CD4-positive, alpha-beta memory T cell (primary cell): ENCODE data around the gene ESYT2. TPM values are rescaled to one million over a fixed set of nuclear protein-coding genes. Genes with fewer than 3 reads are reported as not detected.
A peak's percentile ranks its signal among the peaks of the same experiment; 100 is the strongest.

Experiments
- CTCF ChIA-PET: fragments of 350-600 bp; sonication (Branson Sonifier 250); formaldehyde crosslinking; loops from one replicate; lab custom pipeline; 2021; ENCODE audit warnings: inconsistent platforms; ENCODE audit not compliant: partially characterized antibody; lab: Charles Lee
- POLR2A ChIA-PET: fragments of 350-600 bp; sonication (Branson Sonifier 250); formaldehyde crosslinking; loops from one replicate; lab custom pipeline; 2021; ENCODE audit not compliant: partially characterized antibody; lab: Charles Lee
- DNase-seq, 5 donors: peaks; one replicate each; pipeline versions ENCODE4 v3.0.0 to v3.0.0-alpha.2; 2020 to 2022; ENCODE audit warnings: mixed read lengths in 1 of 5
- H3K27ac ChIP-seq: one replicate; pipeline ENCODE4 v1.7.0; 2013; ENCODE audit warnings: low read depth, low read length
- H3K27me3 ChIP-seq: 2 replicates; pipeline ENCODE4 v1.7.0; 2013; ENCODE audit warnings: mild to moderate bottlenecking, low read length, moderate library complexity; ENCODE audit not compliant: insufficient read depth
- H3K36me3 ChIP-seq: 2 replicates; pipeline ENCODE4 v1.7.0; 2013; ENCODE audit warnings: mild to moderate bottlenecking, low read length, moderate library complexity; ENCODE audit not compliant: insufficient read depth
- H3K4me1 ChIP-seq: 2 replicates; pipeline ENCODE4 v1.7.0; 2013; ENCODE audit warnings: mild to moderate bottlenecking, low read length, moderate library complexity; ENCODE audit not compliant: insufficient read depth
- H3K4me3 ChIP-seq, 2 donors: one replicate each; pipeline ENCODE4 v1.7.0; 2013; ENCODE audit warnings: low read length in 2 of 2, mild to moderate bottlenecking in 1 of 2
- H3K9me3 ChIP-seq, 2 donors: one replicate each; pipeline ENCODE4 v1.7.0; 2013; ENCODE audit warnings: low read length in 2 of 2, control low read depth in 1 of 2; ENCODE audit not compliant: control insufficient read depth in 1 of 2
- H3K27ac Mint-ChIP-seq, 7 donors: one replicate each; pipeline ENCODE4 v1.8.0; 2020 to 2021; ENCODE audit warnings: mixed read lengths in 7 of 7, mild to moderate bottlenecking in 6 of 7, inconsistent platforms in 3 of 7, moderate library complexity in 3 of 7
- H3K27me3 Mint-ChIP-seq, 2 donors: one replicate each; pipeline ENCODE4 v1.8.0; 2020 to 2021; ENCODE audit warnings: mixed read lengths in 2 of 2
- H3K36me3 Mint-ChIP-seq, 2 donors: one replicate each; pipeline ENCODE4 v1.8.0; 2020 to 2021; ENCODE audit warnings: mixed read lengths in 2 of 2, inconsistent platforms in 1 of 2, mild to moderate bottlenecking in 1 of 2
- H3K4me1 Mint-ChIP-seq, 4 donors: one replicate each; pipeline ENCODE4 v1.8.0; 2020 to 2021; ENCODE audit warnings: mixed read lengths in 4 of 4, mild to moderate bottlenecking in 1 of 4
- H3K4me3 Mint-ChIP-seq, 8 donors: one replicate each; pipeline ENCODE4 v1.8.0; 2020 to 2021; ENCODE audit warnings: mixed read lengths in 8 of 8, mild to moderate bottlenecking in 7 of 8, moderate library complexity in 6 of 8, inconsistent platforms in 3 of 8
- H3K9me3 Mint-ChIP-seq, 8 donors: one replicate each; pipeline ENCODE4 v1.8.0; 2020 to 2021; ENCODE audit warnings: mixed read lengths in 8 of 8, mild to moderate bottlenecking in 5 of 8, inconsistent platforms in 3 of 8, moderate library complexity in 1 of 8
- intact Hi-C: fragments of 100-400 bp; cut with micrococcal nuclease; formaldehyde crosslinking; loops from one replicate; pipeline ENCODE4 v1.15.1; 2023
- polyA plus RNA-seq, 2 donors: library from polyadenylated mRNA; unstranded; fragments of 300-500 nt; fragmentation: Illumina TruSeq; gene quantifications; one replicate each; pipeline ENCODE4 v1.2.3, GENCODE V29; 2021
- total RNA-seq, 2 experiments: library from RNA; stranded (reverse); gene quantifications; one replicate each; pipeline ENCODE4 v1.2.3, GENCODE V29; 2021

The ESYT2 gene
- total and polyA plus RNA-seq, 4 experiments from 2014 or later: 52.3 to 116 (median 106) TPM

- no peaks in the 10 kb centered on the region for H3K27me3 Mint-ChIP-seq
- no peak overlapping the region for H3K4me3 Mint-ChIP-seq
- ChIA-PET POLR2A (interaction anchor here (1.8 kb wide), 1 partner anchor 27 kb away, joined by 7 read pairs; the partner anchor contains the start of gene NCAPG2), CTCF (interaction anchor here (1.3 to 2.1 kb wide), 3 partner anchors 29 to 244 kb away, joined by 3 to 6 read pairs (median 3); no protein-coding TSS in a partner anchor)
- Histone ChIP-seq H3K4me1 (no peaks in the 10 kb centered on the region), H3K27ac (no peak overlapping the region), H3K36me3 (peaks cover 51% of the 10 kb centered on the region), H3K9me3 (no peaks in the 10 kb centered on the region), H3K4me3 (no peak overlapping the region), H3K27me3 (no peaks in the 10 kb centered on the region)
- H3K27ac Mint-ChIP-seq: peak overlapping the region in 1 of 7 donors; percentile 29
- H3K9me3 Mint-ChIP-seq: no peaks in the 10 kb centered on the region
- peaks cover 0 to 7% (median 2%) of the 10 kb centered on the region in 4 donors for H3K4me1 Mint-ChIP-seq
- no peak for DNase-seq
- H3K36me3 Mint-ChIP-seq: peaks cover 43 to 67% of the 10 kb centered on the region in 2 donors
- intact Hi-C loops: no loop called here
Observed at GRCh38 chr7:158732494-158733219, 96.7 kb downstream of the ESYT2 start.

- Mint-ChIP-seq H3K9me3 (no peaks in the 10 kb centered on the region), H3K27ac (no peak overlapping the region), H3K4me1 (peaks cover 0 to 7% (median 2%) of the 10 kb centered on the region in 4 donors), H3K27me3 (no peaks in the 10 kb centered on the region), H3K4me3 (no peak overlapping the region), H3K36me3 (peaks cover 35 to 58% of the 10 kb centered on the region in 2 donors)
- Histone ChIP-seq H3K9me3 (no peaks in the 10 kb centered on the region), H3K4me3 (no peak overlapping the region), H3K4me1 (no peaks in the 10 kb centered on the region), H3K27ac (no peak overlapping the region), H3K27me3 (no peaks in the 10 kb centered on the region), H3K36me3 (peaks cover 43% of the 10 kb centered on the region)
- intact Hi-C loops: no loop called here
- ChIA-PET POLR2A (no interaction called here), CTCF (interaction anchor here (2.1 kb wide), 1 partner anchor 245 kb away, joined by 6 read pairs; no protein-coding TSS in a partner anchor)
- DNase-seq: no peak
Observed at GRCh38 chr7:158731761-158732160, 97.5 kb downstream of the ESYT2 start.

- H3K4me1 ChIP-seq: no peaks in the 10 kb centered on the region
- POLR2A ChIA-PET: interaction anchor here (0.9 kb wide), 1 partner anchor 26 kb away, joined by 3 read pairs; the partner anchor contains the start of gene NCAPG2
- peaks cover 33% of the 10 kb centered on the region for H3K36me3 ChIP-seq
- peak overlapping the region in 2 of 7 donors; percentile 6 to 46 for H3K27ac Mint-ChIP-seq
- CTCF ChIA-PET: interaction anchor here (1.0 to 2.1 kb wide), 2 partner anchors 16 to 246 kb away, joined by 3 to 6 read pairs; no protein-coding TSS in a partner anchor
- no peak overlapping the region for H3K27ac ChIP-seq
- peaks cover 27 to 49% of the 10 kb centered on the region in 2 donors for H3K36me3 Mint-ChIP-seq
- peaks cover 0 to 7% (median 2%) of the 10 kb centered on the region in 4 donors for H3K4me1 Mint-ChIP-seq
- no peak for DNase-seq
- peaks cover 0 to 3% (median 0%) of the 10 kb centered on the region in 8 donors for H3K9me3 Mint-ChIP-seq
- H3K27me3 ChIP-seq: no peaks in the 10 kb centered on the region
- intact Hi-C loops: no loop called here
- no peak overlapping the region for H3K4me3 ChIP-seq
- H3K27me3 Mint-ChIP-seq: no peaks in the 10 kb centered on the region
- H3K9me3 ChIP-seq: no peaks in the 10 kb centered on the region
- no peak overlapping the region for H3K4me3 Mint-ChIP-seq
Observed at GRCh38 chr7:158730383-158731346, 98.6 kb downstream of the ESYT2 start.

- Mint-ChIP-seq H3K27ac (peak overlapping the region in 6 of 7 donors; percentile 18 to 85 (median 54)), H3K4me3 (no peak overlapping the region), H3K27me3 (no peaks in the 10 kb centered on the region), H3K9me3 (peaks cover 0 to 6% (median 0%) of the 10 kb centered on the region in 8 donors), H3K36me3 (peaks cover 19 to 41% of the 10 kb centered on the region in 2 donors), H3K4me1 (peaks cover 0 to 6% (median 2%) of the 10 kb centered on the region in 4 donors)
- H3K36me3 ChIP-seq: peaks cover 26% of the 10 kb centered on the region
- H3K27me3 ChIP-seq: no peaks in the 10 kb centered on the region
- intact Hi-C loops: no loop called here
- ChIA-PET POLR2A (interaction anchor here (0.9 kb wide), 1 partner anchor 25 kb away, joined by 3 read pairs; the partner anchor contains the start of gene NCAPG2), CTCF (interaction anchor here (1.0 kb wide), 1 partner anchor 15 kb away, joined by 3 read pairs; no protein-coding TSS in a partner anchor)
- DNase-seq: no peak
- H3K4me3 ChIP-seq: no peak overlapping the region
- H3K9me3 ChIP-seq: no peaks in the 10 kb centered on the region
- no peak overlapping the region for H3K27ac ChIP-seq
- no peaks in the 10 kb centered on the region for H3K4me1 ChIP-seq
Observed at GRCh38 chr7:158729646-158730382, 99.5 kb downstream of the ESYT2 start.

GRCh38 chr7:158728911-158729645 is 100.2 kb downstream of the ESYT2 start:
- DNase-seq: no peak
- ChIA-PET POLR2A (interaction anchor here (0.9 kb wide), 1 partner anchor 13 kb away, joined by 3 read pairs; no protein-coding TSS in a partner anchor), CTCF (no interaction called here)
- peaks cover 0 to 8% (median 3%) of the 10 kb centered on the region in 4 donors for H3K4me1 Mint-ChIP-seq
- no peaks in the 10 kb centered on the region for H3K27me3 ChIP-seq
- H3K27me3 Mint-ChIP-seq: no peaks in the 10 kb centered on the region
- intact Hi-C loops: no loop called here
- H3K9me3 Mint-ChIP-seq: peaks cover 0 to 10% (median 2%) of the 10 kb centered on the region in 8 donors
- peaks cover 14 to 34% of the 10 kb centered on the region in 2 donors for H3K36me3 Mint-ChIP-seq
- no peak overlapping the region for H3K27ac ChIP-seq
- no peak overlapping the region for H3K4me3 Mint-ChIP-seq
- H3K4me1 ChIP-seq: no peaks in the 10 kb centered on the region
- no peak overlapping the region for H3K4me3 ChIP-seq
- peaks cover 19% of the 10 kb centered on the region for H3K36me3 ChIP-seq
- no peaks in the 10 kb centered on the region for H3K9me3 ChIP-seq
- H3K27ac Mint-ChIP-seq: peak overlapping the region in 2 of 7 donors; percentile 43 to 52

GRCh38 chr7:158727690-158728089 is 101.6 kb downstream of the ESYT2 start:
- no peak overlapping the region for H3K27ac ChIP-seq
- peaks cover 0 to 8% (median 3%) of the 10 kb centered on the region in 4 donors for H3K4me1 Mint-ChIP-seq
- no peaks in the 10 kb centered on the region for H3K27me3 Mint-ChIP-seq
- intact Hi-C loops: no loop called here
- H3K36me3 Mint-ChIP-seq: peaks cover 9 to 26% of the 10 kb centered on the region in 2 donors
- H3K4me3 ChIP-seq: no peak overlapping the region
- peaks cover 9% of the 10 kb centered on the region for H3K36me3 ChIP-seq
- no peaks in the 10 kb centered on the region for H3K4me1 ChIP-seq
- no peaks in the 10 kb centered on the region for H3K9me3 ChIP-seq
- ChIA-PET CTCF (no interaction called here), POLR2A (no interaction called here)
- no peaks in the 10 kb centered on the region for H3K27me3 ChIP-seq
- no peak overlapping the region for H3K4me3 Mint-ChIP-seq
- DNase-seq: no peak
- H3K27ac Mint-ChIP-seq: peak overlapping the region in 1 of 7 donors; percentile 41
- peaks cover 0 to 10% (median 2%) of the 10 kb centered on the region in 8 donors for H3K9me3 Mint-ChIP-seq
